ENCODE data around the gene NCBP1.
A peak's percentile ranks its signal among the peaks of the same experiment; 100 is the strongest.

Gene NCBP1

GRCh38 chr9:97623946-97624345 lies 9.7 kb upstream of the NCBP1 start:
- DNase-seq (ENCODE audit: low spot score): no peak

GRCh38 chr9:97625620-97626019 lies 8.0 kb upstream of the NCBP1 start:
- DNase-seq (ENCODE audit: low spot score): no peak

DNA sequence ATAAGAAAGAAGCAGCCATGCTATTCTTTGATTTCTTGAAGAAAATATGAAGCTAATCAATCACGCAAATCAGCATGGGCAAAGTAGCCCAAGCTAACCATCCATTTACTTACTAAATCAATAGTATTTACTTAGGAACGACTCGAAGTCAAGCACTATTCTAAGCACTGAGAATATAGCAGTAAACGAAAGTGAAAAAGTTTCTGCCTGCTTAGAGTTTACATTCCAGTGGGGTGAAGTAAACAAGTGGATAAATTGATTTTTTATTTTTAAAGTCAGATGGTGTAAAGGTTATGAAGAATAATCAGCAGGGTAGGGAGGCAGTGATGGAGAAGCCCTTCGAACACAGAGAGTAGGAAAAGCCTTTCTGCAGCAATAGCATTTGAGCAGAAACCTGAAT lies 6.0 kb upstream of the NCBP1 start:
- DNase-seq (ENCODE audit: low spot score): no peak

DNA sequence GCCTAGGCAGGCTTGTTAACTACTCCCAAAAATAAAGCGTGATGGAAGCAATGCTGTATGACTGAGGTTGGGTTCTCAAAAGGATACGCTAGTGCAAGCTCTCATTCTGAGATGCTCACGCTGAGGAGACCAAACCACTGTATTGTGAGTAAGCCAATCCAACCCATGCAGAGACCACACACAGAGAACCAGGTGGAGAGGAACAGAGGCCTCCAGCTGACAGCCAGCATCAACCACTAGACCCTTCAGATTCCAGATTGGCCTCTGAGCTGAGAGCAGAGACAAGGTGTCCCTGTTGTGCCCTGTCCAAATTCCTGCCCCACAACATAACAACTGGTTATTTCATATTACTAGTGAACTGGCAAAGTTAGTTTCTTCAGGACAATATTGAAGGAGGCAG lies 5.0 kb upstream of the NCBP1 start:
- no peak for DNase-seq (ENCODE audit: low spot score)

GRCh38 chr9:97629156-97629555 lies 4.5 kb upstream of the NCBP1 start:
- no peak for DNase-seq (ENCODE audit: low spot score)

GRCh38 chr9:97630591-97630990 lies 3.0 kb upstream of the NCBP1 start:
- no peak for DNase-seq (ENCODE audit: low spot score)

DNA sequence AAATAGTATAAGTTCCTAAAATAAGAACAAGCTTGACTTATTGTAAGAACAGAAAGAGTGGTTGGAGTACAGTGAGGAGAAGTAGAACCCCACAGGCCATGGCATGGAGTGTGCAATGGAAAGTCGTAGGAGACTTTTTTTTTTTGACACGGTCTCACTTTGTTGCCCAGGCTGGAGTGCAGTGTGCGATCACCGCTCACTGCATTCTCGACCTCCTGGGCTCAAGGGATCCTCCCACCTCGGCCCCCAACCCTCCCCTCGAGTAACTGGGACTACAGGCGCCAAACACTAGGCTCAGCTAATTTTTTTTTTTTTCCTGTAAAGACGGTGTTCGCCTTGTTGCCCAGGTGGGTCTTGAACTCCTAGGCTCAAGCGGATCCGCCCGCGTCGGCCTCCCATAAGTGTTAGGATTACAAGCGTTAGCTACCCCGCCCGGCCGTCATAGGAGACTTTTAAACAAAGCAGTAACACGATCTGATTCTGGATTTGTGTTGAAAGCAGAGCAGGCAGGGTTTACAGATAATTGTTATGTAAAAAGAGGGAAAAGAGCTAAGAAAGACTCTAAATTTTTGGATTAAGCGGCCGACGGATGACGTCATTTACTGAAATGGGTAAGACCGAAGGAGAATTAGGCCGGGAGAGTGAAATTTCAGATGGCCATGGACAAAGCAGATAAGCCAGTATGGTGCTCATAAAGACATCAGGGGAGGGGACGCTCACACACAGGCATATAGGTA lies 1.2 kb upstream of the NCBP1 start:
- peak; percentile 54 for DNase-seq (ENCODE audit: low spot score)

DNA sequence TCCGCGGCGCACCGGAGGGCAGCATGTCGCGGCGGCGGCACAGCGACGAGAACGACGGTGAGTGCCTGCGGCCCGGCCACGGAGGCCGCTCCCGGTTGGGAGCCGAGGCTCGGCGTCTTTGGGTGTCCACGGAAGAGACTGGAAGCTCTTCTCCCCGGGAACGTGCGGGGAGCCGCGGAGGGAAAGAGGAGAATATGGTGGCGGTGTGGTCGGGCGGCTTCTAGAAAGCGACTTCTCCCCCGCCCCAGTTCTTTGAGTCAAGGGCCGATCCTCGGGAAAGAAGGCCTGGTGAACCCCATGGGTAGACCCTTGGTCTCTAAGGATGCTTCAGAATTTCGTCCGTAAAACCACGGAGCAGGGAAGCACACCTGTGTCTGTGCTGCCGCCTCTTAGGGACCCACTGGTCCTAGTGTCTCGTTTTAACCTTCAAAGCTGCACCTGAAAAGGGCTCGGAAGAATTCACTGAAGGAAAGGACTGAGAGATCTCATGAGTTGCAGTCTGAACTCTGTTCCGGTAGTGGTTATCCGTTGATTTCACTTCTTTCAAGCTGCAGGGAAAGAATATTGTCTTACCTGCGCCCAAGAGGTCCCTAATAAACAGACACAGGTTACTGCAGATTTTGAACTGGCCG lies 354 bp downstream of the NCBP1 start:
- no peak for DNase-seq (ENCODE audit: low spot score)

- no peak for DNase-seq (ENCODE audit: low spot score)
These were observed 1.4 kb downstream of the NCBP1 start for GRCh38 chr9:97635026-97635425.

- DNase-seq (ENCODE audit: low spot score): no peak
These were observed 3.3 kb downstream of the NCBP1 start for GRCh38 chr9:97636903-97637302.

GRCh38 chr9:97638666-97639065 lies 5.0 kb downstream of the NCBP1 start:
- no peak for DNase-seq (ENCODE audit: low spot score)

DNA sequence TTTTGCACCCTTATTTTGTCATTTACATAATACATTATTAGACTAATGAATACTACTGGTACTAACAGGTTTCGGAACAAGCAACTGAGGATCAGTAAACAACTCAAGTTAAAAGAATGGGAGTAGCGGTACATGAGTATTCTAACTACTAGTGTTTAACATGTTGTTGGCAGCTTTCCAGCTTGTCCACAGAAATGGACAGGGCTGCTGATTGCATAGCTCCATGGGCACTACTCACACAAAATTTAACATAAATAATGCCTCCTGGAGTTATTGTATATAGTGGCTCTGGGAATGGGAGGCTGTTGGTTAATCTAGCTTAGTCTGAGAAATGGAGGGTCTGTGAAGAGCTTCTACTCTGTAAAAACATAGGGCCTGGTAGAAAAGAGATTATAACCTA lies 6.7 kb downstream of the NCBP1 start:
- DNase-seq (ENCODE audit: low spot score): no peak

- DNase-seq (ENCODE audit: low spot score): no peak
These were observed 12.1 kb downstream of the NCBP1 start for GRCh38 chr9:97645720-97646119.

DNA sequence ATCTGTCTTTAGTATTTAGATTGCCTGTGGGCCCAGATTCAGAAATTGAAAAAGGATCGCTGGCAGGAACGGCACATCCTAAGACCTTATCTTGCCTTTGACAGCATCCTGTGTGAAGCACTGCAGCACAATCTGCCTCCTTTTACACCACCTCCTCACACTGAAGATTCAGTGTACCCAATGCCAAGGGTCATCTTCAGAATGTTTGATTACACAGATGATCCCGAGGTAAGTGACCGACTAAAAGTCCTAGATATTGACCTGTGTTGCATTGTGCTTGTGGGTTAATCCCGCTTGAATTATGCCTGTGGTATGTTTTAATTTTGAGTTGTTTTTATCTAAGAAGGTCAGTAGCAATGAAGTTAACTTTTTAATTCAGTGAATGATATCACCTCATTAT lies 14.4 kb downstream of the NCBP1 start:
- no peak for DNase-seq (ENCODE audit: low spot score)

DNA sequence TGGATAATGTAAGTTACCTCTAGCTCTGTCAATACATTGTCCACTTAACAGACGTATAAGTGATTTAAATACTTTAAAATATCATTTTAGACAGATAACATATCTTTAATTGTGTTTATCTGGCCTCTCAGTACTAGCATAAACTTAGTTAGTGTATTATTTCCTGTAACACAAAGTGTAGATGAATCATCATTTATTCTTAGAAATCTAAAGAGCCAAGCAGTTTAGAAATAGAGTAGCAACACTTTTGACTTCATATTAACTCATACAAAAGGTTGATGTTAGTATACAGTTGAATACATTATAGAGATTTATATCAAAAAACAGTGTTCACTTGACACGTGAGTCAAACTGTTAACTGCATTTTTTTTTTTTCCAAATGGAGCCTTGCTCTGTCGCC lies 18.0 kb downstream of the NCBP1 start:
- no peak for DNase-seq (ENCODE audit: low spot score)

GRCh38 chr9:97658707-97659106 lies 25.1 kb downstream of the NCBP1 start:
- no peak for DNase-seq (ENCODE audit: low spot score)

- DNase-seq (ENCODE audit: low spot score): no peak
These were observed 26.1 kb downstream of the NCBP1 start for GRCh38 chr9:97659771-97660170.

GRCh38 chr9:97660340-97660739 lies 26.7 kb downstream of the NCBP1 start:
- no peak for DNase-seq (ENCODE audit: low spot score)

- DNase-seq (ENCODE audit: low spot score): no peak
These were observed 27.2 kb downstream of the NCBP1 start for GRCh38 chr9:97660847-97661246.

GRCh38 chr9:97665742-97666141 lies 32.1 kb downstream of the NCBP1 start:
- no peak for DNase-seq (ENCODE audit: low spot score)

GRCh38 chr9:97666907-97667686 lies 33.5 kb downstream of the NCBP1 start:
- no peak for DNase-seq (ENCODE audit: low spot score)

DNA sequence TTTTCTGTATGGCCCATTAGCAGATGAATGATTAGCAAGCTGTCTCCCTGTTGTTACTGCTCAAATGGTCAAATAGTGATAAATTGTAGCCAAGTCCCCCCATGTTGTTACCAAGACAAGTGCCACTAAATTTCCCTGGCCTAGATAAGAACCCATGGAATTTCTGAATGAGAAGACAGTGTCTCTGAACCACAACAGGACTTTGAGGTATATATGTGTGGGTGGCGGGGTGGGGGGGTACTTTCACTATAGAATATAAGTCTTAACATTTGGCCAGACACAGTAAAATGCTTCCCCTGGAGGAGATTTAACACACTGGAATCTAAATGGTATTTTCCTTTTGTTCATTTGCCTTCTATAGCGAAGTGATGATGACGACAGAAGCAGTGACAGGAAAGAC lies 34.9 kb downstream of the NCBP1 start:
- no peak for DNase-seq (ENCODE audit: low spot score)

DNA sequence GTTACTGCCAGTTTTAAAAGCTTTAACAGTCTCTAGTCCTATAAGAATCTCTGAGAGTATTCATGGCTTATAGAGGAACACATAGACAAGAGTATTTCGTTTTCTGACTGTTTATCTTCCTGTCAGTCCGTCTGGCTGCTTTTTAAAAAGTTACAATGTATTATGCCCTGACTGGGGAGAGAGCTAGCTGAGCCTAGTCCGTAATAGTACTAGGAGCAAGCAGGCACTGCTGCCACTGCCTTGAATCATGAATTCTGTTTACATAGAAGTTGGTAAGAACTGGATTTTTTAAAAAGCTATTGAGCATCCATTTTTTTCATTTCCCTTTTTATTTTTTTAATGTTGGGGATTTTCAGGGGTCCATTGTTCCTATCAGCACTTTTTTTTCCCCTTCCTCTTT lies 37.0 kb downstream of the NCBP1 start:
- no peak for DNase-seq (ENCODE audit: low spot score)
